HCT116 (cell line): ENCODE data around the gene RAB32. TPM values are rescaled to one million over a fixed set of nuclear protein-coding genes. Genes with fewer than 3 reads are reported as not detected.

Experiments
- ATAC-seq: fragments of 200-7000 bp; cut with Tn5 transposase; 2 replicates; pipeline ENCODE4 v1.9.1; 2020; ENCODE audit warnings: mild to moderate bottlenecking, moderate library complexity
- BruUV-seq: library from RNA; stranded (reverse); fragments of 400-500 nt; replicated peaks from 2 replicates; lab custom pipeline; 2021; lab: Mats Ljungman, UMichigan
- CTCF ChIA-PET: fragments of 300-600 bp; sonication (Branson Sonifier 250); formaldehyde crosslinking; loops from one replicate; lab custom pipeline; 2021; ENCODE audit warnings: antibody characterized with exemption; lab: Charles Lee
- POLR2A ChIA-PET: fragments of 300-600, 350-600 bp; sonication (Branson Sonifier 250); formaldehyde crosslinking; loops from one replicate; lab custom pipeline; 2021; ENCODE audit warnings: antibody characterized with exemption; lab: Charles Lee
- RAD21 ChIA-PET, 2 experiments: fragments of 300-600 bp; sonication (Branson Sonifier 250); formaldehyde crosslinking; loops; one replicate each; lab custom pipeline; 2023; ENCODE audit warnings: low total read pairs in 2 of 2; ENCODE audit not compliant: uncharacterized antibody in 2 of 2, unreplicated experiment in 2 of 2, low non-redundant PET in 1 of 2; lab: Charles Lee
- DNase-seq: peaks from one replicate; pipeline ENCODE4 v3.0.0-alpha.2; 2010; ENCODE audit warnings: low read depth, low spot score
- H2AFZ ChIP-seq: fragments of 200-600 bp; shearing (Covaris generic), sonication (generic); 2 replicates; pipeline ENCODE4 v1.6.1; 2017; ENCODE audit warnings: low read depth, mixed run types, mixed read lengths, antibody characterized with exemption, low read length; ENCODE audit not compliant: poor library complexity, severe bottlenecking
- H3K27ac ChIP-seq: 2 replicates; pipeline ENCODE4 v1.5.1; 2012; ENCODE audit warnings: low read depth, low read length
- H3K27me3 ChIP-seq: fragments of 200-600 bp; sonication (generic); 2 replicates; pipeline ENCODE4 v1.6.1; 2016; ENCODE audit warnings: mixed run types, low read length, mixed read lengths; ENCODE audit not compliant: insufficient read depth
- H3K36me3 ChIP-seq, 2 experiments: fragments of 200-500 bp in 1 of 2; fragments of 200-600 bp in 1 of 2; sonication (Bioruptor generic) in 1 of 2; sonication (generic) in 1 of 2; 2 replicates each; pipeline versions ENCODE4 v1.5.1 to v1.6.1; 2014 to 2016; ENCODE audit warnings: low read length in 2 of 2, inconsistent platforms in 1 of 2, mixed read lengths in 1 of 2, mixed run types in 1 of 2; ENCODE audit not compliant: insufficient read depth in 2 of 2, control insufficient read depth in 1 of 2
- H3K4me1 ChIP-seq, 2 experiments: fragments of 200-600 bp in 1 of 2; sonication (generic) in 1 of 2; 2 replicates each; pipeline versions ENCODE4 v1.5.1 to v1.6.1; 2012 to 2017; ENCODE audit warnings: low read length in 2 of 2, inconsistent platforms in 1 of 2, mild to moderate bottlenecking in 1 of 2, mixed read lengths in 1 of 2, mixed run types in 1 of 2, moderate library complexity in 1 of 2; ENCODE audit not compliant: insufficient read depth in 2 of 2, control insufficient read depth in 1 of 2
- H3K4me2 ChIP-seq: fragments of 200-600 bp; sonication (generic); 2 replicates; pipeline ENCODE4 v1.6.1; 2017; ENCODE audit warnings: mixed run types, low read length, mixed read lengths
- H3K4me3 ChIP-seq, 2 experiments: fragments of 200-600 bp in 1 of 2; sonication (generic) in 1 of 2; replicated peaks in 1 of 2; 2 replicates each; pipeline ENCODE4 v1.5.1; 2011 to 2016; ENCODE audit warnings: low read length in 2 of 2, control low read depth in 1 of 2, low read depth in 1 of 2, mild to moderate bottlenecking in 1 of 2, mixed read lengths in 1 of 2, mixed run types in 1 of 2
- H3K79me2 ChIP-seq: fragments of 200-600 bp; sonication (generic); 2 replicates; pipeline ENCODE4 v1.6.1; 2017; ENCODE audit warnings: mild to moderate bottlenecking, mixed run types, low read length, moderate library complexity, mixed read lengths; ENCODE audit not compliant: insufficient read depth
- H3K9ac ChIP-seq: fragments of 200-600 bp; sonication (generic); 2 replicates; pipeline ENCODE4 v1.6.1; 2016; ENCODE audit warnings: low read length, mixed read lengths
- H3K9me2 ChIP-seq: fragments of 200-600 bp; sonication (generic), shearing (Covaris generic); 2 replicates; pipeline ENCODE4 v1.6.1; 2017; ENCODE audit warnings: mixed run types, mild to moderate bottlenecking, moderate library complexity; ENCODE audit not compliant: insufficient read depth
- H3K9me3 ChIP-seq, 2 experiments: fragments of 200-500 bp in 1 of 2; fragments of 200-600 bp in 1 of 2; sonication (Bioruptor generic) in 1 of 2; sonication (generic) in 1 of 2; 2 replicates each; pipeline ENCODE4 v1.6.1; 2014 to 2017; ENCODE audit warnings: low read length in 2 of 2, mixed read lengths in 2 of 2, inconsistent platforms in 1 of 2, low read depth in 1 of 2, mild to moderate bottlenecking in 1 of 2, mixed run types in 1 of 2, moderate library complexity in 1 of 2; ENCODE audit not compliant: control insufficient read depth in 1 of 2, insufficient read depth in 1 of 2
- H4K20me1 ChIP-seq: fragments of 200-600 bp; sonication (generic), shearing (Covaris generic); 2 replicates; pipeline ENCODE4 v1.6.1; 2017; ENCODE audit warnings: mixed run types, mild to moderate bottlenecking, moderate library complexity; ENCODE audit not compliant: insufficient read depth
- ELF1 ChIP-seq: IDR thresholded peaks from 2 replicates; pipeline ENCODE4 v1.6.1; 2012; ENCODE audit warnings: low read depth, borderline replicate concordance
- EZH2phosphoT487 ChIP-seq: fragments of 200-600 bp; IDR thresholded peaks from 2 replicates; pipeline ENCODE4 v1.6.1; 2018; ENCODE audit warnings: antibody characterized with exemption, borderline replicate concordance
- FOSL1 ChIP-seq: IDR thresholded peaks from 2 replicates; pipeline ENCODE4 v1.6.1; 2012; ENCODE audit warnings: low read depth
- POLR2AphosphoS5 ChIP-seq: IDR thresholded peaks from 2 replicates; pipeline ENCODE4 v1.6.1; 2011; ENCODE audit warnings: mild to moderate bottlenecking, low read depth, low read length, moderate library complexity
- REST ChIP-seq: IDR thresholded peaks from 2 replicates; pipeline ENCODE4 v1.6.1; 2012; ENCODE audit warnings: low read depth
- SP1 ChIP-seq: IDR thresholded peaks from 2 replicates; pipeline ENCODE4 v1.6.1; 2012; ENCODE audit warnings: low read depth
- ZNF274 ChIP-seq: fragments of 200-500 bp; sonication (Bioruptor generic); IDR thresholded peaks from 2 replicates; pipeline ENCODE4 v1.6.1; 2014; ENCODE audit warnings: mild to moderate bottlenecking, low read depth, low read length, inconsistent platforms
- intact Hi-C: fragments of 100-400 bp; cut with micrococcal nuclease; formaldehyde crosslinking; loops from 2 replicates; pipeline ENCODE4 v1.10.0; 2022
- total RNA-seq: library from RNA; stranded (reverse); gene quantifications from one replicate; pipeline ENCODE4 v1.2.1, GENCODE V29; 2021; ENCODE audit not compliant: unreplicated experiment
- TF ChIP-seq, protein P1 (sequence below), 3 experiments: fragments of 200-600 bp in 1 of 3; sonication (generic) in 1 of 3; IDR thresholded peaks in 2 of 3; conservative IDR thresholded peaks in 1 of 3; 2 replicates each; pipeline ENCODE4 v1.5.1; 2012 to 2017; ENCODE audit warnings: low read depth in 2 of 3, low read length in 2 of 3, antibody characterized with exemption in 1 of 3, borderline replicate concordance in 1 of 3, control low read depth in 1 of 3, mild to moderate bottlenecking in 1 of 3, mixed read lengths in 1 of 3, mixed run types in 1 of 3, moderate library complexity in 1 of 3; ENCODE audit not compliant: insufficient read depth in 1 of 3
- TF ChIP-seq, protein P2 (sequence below): IDR thresholded peaks from 2 replicates; pipeline ENCODE4 v1.6.1; 2011; ENCODE audit warnings: mild to moderate bottlenecking, low read length, moderate library complexity; ENCODE audit not compliant: insufficient replicate concordance; ENCODE audit errors: extremely low read depth

The RAB32 gene
- total RNA-seq, 1 experiment from 2014 or later, result not detected

- TF ChIP-seq, protein P1, sequence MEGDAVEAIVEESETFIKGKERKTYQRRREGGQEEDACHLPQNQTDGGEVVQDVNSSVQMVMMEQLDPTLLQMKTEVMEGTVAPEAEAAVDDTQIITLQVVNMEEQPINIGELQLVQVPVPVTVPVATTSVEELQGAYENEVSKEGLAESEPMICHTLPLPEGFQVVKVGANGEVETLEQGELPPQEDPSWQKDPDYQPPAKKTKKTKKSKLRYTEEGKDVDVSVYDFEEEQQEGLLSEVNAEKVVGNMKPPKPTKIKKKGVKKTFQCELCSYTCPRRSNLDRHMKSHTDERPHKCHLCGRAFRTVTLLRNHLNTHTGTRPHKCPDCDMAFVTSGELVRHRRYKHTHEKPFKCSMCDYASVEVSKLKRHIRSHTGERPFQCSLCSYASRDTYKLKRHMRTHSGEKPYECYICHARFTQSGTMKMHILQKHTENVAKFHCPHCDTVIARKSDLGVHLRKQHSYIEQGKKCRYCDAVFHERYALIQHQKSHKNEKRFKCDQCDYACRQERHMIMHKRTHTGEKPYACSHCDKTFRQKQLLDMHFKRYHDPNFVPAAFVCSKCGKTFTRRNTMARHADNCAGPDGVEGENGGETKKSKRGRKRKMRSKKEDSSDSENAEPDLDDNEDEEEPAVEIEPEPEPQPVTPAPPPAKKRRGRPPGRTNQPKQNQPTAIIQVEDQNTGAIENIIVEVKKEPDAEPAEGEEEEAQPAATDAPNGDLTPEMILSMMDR (IDR thresholded peaks at IDR 0.05 in 2 of 3, conservative IDR thresholded peaks at IDR 0.05 in 1 of 3; ENCODE audit: borderline replicate concordance in 1 of 3, insufficient read depth in 1 of 3, low read depth in 2 of 3, low read length in 2 of 3), result no peak
These were observed 45.3 kb upstream of the RAB32 start (continued) for GRCh38 chr6:146498309-146498708.

DNA sequence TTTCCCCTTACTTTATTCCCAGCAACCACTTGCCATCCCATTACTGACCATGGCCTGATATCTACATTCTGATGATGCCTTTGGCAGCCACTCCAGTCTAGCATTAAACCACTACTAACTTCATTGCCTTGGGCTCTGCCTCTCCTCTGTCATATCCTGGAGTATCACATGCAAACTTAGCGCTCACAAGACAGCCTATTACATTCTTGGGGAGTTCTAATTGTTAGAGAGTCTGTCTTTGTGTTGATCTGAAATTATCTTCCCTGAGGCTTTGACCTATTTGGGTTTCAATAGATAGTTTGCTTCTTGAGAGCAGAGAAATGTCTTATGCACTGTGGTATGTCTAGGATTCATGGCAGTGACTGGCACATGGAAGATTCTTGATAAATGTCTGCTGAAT is 40.5 kb upstream of the RAB32 start:
- H3K36me3 ChIP-seq, result no peaks in the 10 kb centered on the region
- intact Hi-C loops, result no loop called here
- no peaks in the 10 kb centered on the region for H3K79me2 ChIP-seq
- H3K4me3 ChIP-seq, result no peak overlapping the region
- TF ChIP-seq ELF1 (no peak), SP1 (no peak), REST (no peak), EZH2phosphoT487 (no peak), ZNF274 (no peak), FOSL1 (no peak), POLR2AphosphoS5 (no peak)
- TF ChIP-seq, protein P2, sequence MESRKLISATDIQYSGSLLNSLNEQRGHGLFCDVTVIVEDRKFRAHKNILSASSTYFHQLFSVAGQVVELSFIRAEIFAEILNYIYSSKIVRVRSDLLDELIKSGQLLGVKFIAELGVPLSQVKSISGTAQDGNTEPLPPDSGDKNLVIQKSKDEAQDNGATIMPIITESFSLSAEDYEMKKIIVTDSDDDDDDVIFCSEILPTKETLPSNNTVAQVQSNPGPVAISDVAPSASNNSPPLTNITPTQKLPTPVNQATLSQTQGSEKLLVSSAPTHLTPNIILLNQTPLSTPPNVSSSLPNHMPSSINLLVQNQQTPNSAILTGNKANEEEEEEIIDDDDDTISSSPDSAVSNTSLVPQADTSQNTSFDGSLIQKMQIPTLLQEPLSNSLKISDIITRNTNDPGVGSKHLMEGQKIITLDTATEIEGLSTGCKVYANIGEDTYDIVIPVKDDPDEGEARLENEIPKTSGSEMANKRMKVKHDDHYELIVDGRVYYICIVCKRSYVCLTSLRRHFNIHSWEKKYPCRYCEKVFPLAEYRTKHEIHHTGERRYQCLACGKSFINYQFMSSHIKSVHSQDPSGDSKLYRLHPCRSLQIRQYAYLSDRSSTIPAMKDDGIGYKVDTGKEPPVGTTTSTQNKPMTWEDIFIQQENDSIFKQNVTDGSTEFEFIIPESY, result no peak
- ChIA-PET CTCF (no interaction called here), RAD21 (no interaction called here), POLR2A (no interaction called here)
- no peaks in the 10 kb centered on the region for H4K20me1 ChIP-seq
- no peak overlapping the region for H3K27ac ChIP-seq
- H2AFZ ChIP-seq, result no peak overlapping the region
- H3K9ac ChIP-seq, result no peak overlapping the region
- no TSS peak for BruUV-seq
- DNase-seq (no peak), ATAC-seq (no peak)
- no peaks in the 10 kb centered on the region for H3K9me2 ChIP-seq
- H3K4me1 ChIP-seq, result no peaks in the 10 kb centered on the region
- H3K27me3 ChIP-seq, result peaks cover 9% of the 10 kb centered on the region
- no peak overlapping the region for H3K4me2 ChIP-seq
- H3K9me3 ChIP-seq, result no peaks in the 10 kb centered on the region
